ENCODE data around the gene DOCK6. TPM values are rescaled to one million over a fixed set of nuclear protein-coding genes. Genes with fewer than 3 reads are reported as not detected.

Gene DOCK6
- total and polyA plus RNA-seq, 2 experiments from 2014 or later = 12.2 to 75.6 TPM

- Histone ChIP-seq H3K4me1 (ENCODE audit: low read depth) (no peaks in the 10 kb centered on the region), H3K4me3 (no peak overlapping the region), H3K27ac (no peak overlapping the region), H3K9me3 (ENCODE audit: low read depth) (no peaks in the 10 kb centered on the region), H3K27me3 (no peaks in the 10 kb centered on the region), H3K36me3 (no peaks in the 10 kb centered on the region)
- no peak for TF ChIP-seq CTCF (IDR thresholded peaks at IDR 0.05; ENCODE audit: low read depth, low read length)
- no peak for DNase-seq (ENCODE audit: low read depth in 1 of 2, low spot score in 1 of 2)
Observed at GRCh38 chr19:11273989-11274388, 11.7 kb upstream of the DOCK6 start.

GRCh38 chr19:11273296-11273695 is 11.0 kb upstream of the DOCK6 start:
- no peaks in the 10 kb centered on the region for H3K4me1 ChIP-seq (ENCODE audit: low read depth)

GRCh38 chr19:11269408-11269807 is 7.1 kb upstream of the DOCK6 start:
- DNase-seq (ENCODE audit: low read depth in 1 of 2, low spot score in 1 of 2) = no peak
- H3K36me3 ChIP-seq = no peaks in the 10 kb centered on the region
- TF ChIP-seq CTCF (IDR thresholded peaks at IDR 0.05; ENCODE audit: low read depth, low read length) = no peak
- no peak overlapping the region for H3K27ac ChIP-seq
- H3K27me3 ChIP-seq = no peaks in the 10 kb centered on the region
- no peaks in the 10 kb centered on the region for H3K4me1 ChIP-seq (ENCODE audit: low read depth)
- H3K4me3 ChIP-seq = no peak overlapping the region
- no peaks in the 10 kb centered on the region for H3K9me3 ChIP-seq (ENCODE audit: low read depth)

More at GRCh38 chr19:11273296-11273695, 11.0 kb upstream of the DOCK6 start:
- no peak overlapping the region for H3K4me3 ChIP-seq
- H3K27me3 ChIP-seq = no peaks in the 10 kb centered on the region
- H3K9me3 ChIP-seq (ENCODE audit: low read depth) = no peaks in the 10 kb centered on the region
- no peaks in the 10 kb centered on the region for H3K36me3 ChIP-seq
- DNase-seq (ENCODE audit: low read depth in 1 of 2, low spot score in 1 of 2) = no peak
- no peak for TF ChIP-seq CTCF (IDR thresholded peaks at IDR 0.05; ENCODE audit: low read depth, low read length)
- H3K27ac ChIP-seq = no peak overlapping the region

GRCh38 chr19:11268783-11269267 is 6.5 kb upstream of the DOCK6 start:
- TF ChIP-seq CTCF (IDR thresholded peaks at IDR 0.05; ENCODE audit: low read depth, low read length) = no peak
- DNase-seq (ENCODE audit: low read depth in 1 of 2, low spot score in 1 of 2) = peak in 1 of 2 donors; percentile 89
- Histone ChIP-seq H3K36me3 (no peaks in the 10 kb centered on the region), H3K4me1 (ENCODE audit: low read depth) (no peaks in the 10 kb centered on the region), H3K4me3 (no peak overlapping the region), H3K27ac (no peak overlapping the region), H3K27me3 (no peaks in the 10 kb centered on the region), H3K9me3 (ENCODE audit: low read depth) (no peaks in the 10 kb centered on the region)

GRCh38 chr19:11267316-11268085 is 5.2 kb upstream of the DOCK6 start:
- no peaks in the 10 kb centered on the region for H3K4me1 ChIP-seq (ENCODE audit: low read depth)
- no peaks in the 10 kb centered on the region for H3K9me3 ChIP-seq (ENCODE audit: low read depth)
- no peaks in the 10 kb centered on the region for H3K36me3 ChIP-seq
- H3K4me3 ChIP-seq = no peak overlapping the region
- DNase-seq (ENCODE audit: low read depth in 1 of 2, low spot score in 1 of 2) = no peak
- H3K27me3 ChIP-seq = no peaks in the 10 kb centered on the region
- no peak for TF ChIP-seq CTCF (IDR thresholded peaks at IDR 0.05; ENCODE audit: low read depth, low read length)
- no peak overlapping the region for H3K27ac ChIP-seq

All from cardiac muscle cell (in vitro differentiated cells and primary cell).